ENCODE measurements around the gene TAPBP.
"Not testable (repeated sequence)": the region's sequence is repeated elsewhere in the genome, so short reads cannot be mapped to it uniquely, and the experiment has no call there.

The TAPBP gene

GRCh38 chr6:33272275-33273128, 41.4 kb downstream of the TAPBP start:
- Histone ChIP-seq H4K20me1 (peaks cover 35 to 49% (median 44%) of the 10 kb centered on the region in 11 experiments; a peak in 21 of 22 replicates), H3K4me1 (peaks cover 54 to 74% (median 61%) of the 10 kb centered on the region in 10 experiments), H3K36me3 (peaks cover 65 to 73% (median 68%) of the 10 kb centered on the region in 11 experiments), H3K9ac (peak overlapping the region; percentile 91 to 99 (median 95)), H3K27me3 (no peaks in the 10 kb centered on the region), H3K4me2 (peak overlapping the region; percentile 90 to 99 (median 97)), H3K4me3 (peak overlapping the region; percentile 74 to 92 (median 88)), H3K9me3 (replicated peaks in 1 of 11) (no peaks in the 10 kb centered on the region), H3K27ac (peak overlapping the region; percentile 92 to 99 (median 98); a peak in 21 of 22 replicates)
- no peak for TF ChIP-seq Cebpa-rat (IDR thresholded peaks at IDR 0.05)

GRCh38 chr6:33271468-33272274, 42.2 kb downstream of the TAPBP start, which contains the start of the genes RPS18 and VPS52:
RPS18 (plus strand) TSS chr6:33272075; CDS start chr6:33272120, 45 bp downstream.
VPS52 (minus strand) TSS chr6:33271876; CDS start chr6:33271675, 201 bp downstream.
- Histone ChIP-seq H3K36me3 (peaks cover 74 to 81% (median 76%) of the 10 kb centered on the region in 11 experiments), H3K4me3 (peak within 1 kb of the TSS; percentile 74 to 92 (median 88)), H3K27ac (peak within 1 kb of the TSS; percentile 92 to 99 (median 98)), H3K9ac (peak within 1 kb of the TSS; percentile 91 to 99 (median 95)), H3K4me2 (peak within 1 kb of the TSS; percentile 95 to 99 (median 97)), H3K4me1 (peaks cover 52 to 83% (median 57%) of the 10 kb centered on the region in 10 experiments), H4K20me1 (peaks cover 35 to 47% (median 42%) of the 10 kb centered on the region in 11 experiments; a peak in 21 of 22 replicates), H3K9me3 (replicated peaks in 1 of 11) (no peaks in the 10 kb centered on the region), H3K27me3 (no peaks in the 10 kb centered on the region)
- TF ChIP-seq Cebpa-rat (IDR thresholded peaks at IDR 0.05): no peak

GRCh38 chr6:33271117-33271467, 42.8 kb downstream of the TAPBP start:
- TF ChIP-seq Cebpa-rat (IDR thresholded peaks at IDR 0.05): no peak
- peaks cover 74 to 81% (median 77%) of the 10 kb centered on the region in 11 experiments for H3K36me3 ChIP-seq
- H3K27me3 ChIP-seq: no peaks in the 10 kb centered on the region
- peak overlapping the region; percentile 74 to 92 (median 88) for H3K4me3 ChIP-seq
- peak overlapping the region; percentile 74 to 96 (median 85) for H3K4me2 ChIP-seq
- no peaks in the 10 kb centered on the region for H3K9me3 ChIP-seq (replicated peaks in 1 of 11)
- peaks cover 46 to 77% (median 52%) of the 10 kb centered on the region in 10 experiments for H3K4me1 ChIP-seq
- peak overlapping the region; percentile 92 to 99 (median 98) for H3K27ac ChIP-seq
- peaks cover 34 to 41% (median 37%) of the 10 kb centered on the region in 11 experiments; a peak in 21 of 22 replicates for H4K20me1 ChIP-seq
- peak overlapping the region; percentile 91 to 99 (median 95) for H3K9ac ChIP-seq

- no peaks in the 10 kb centered on the region; a peak in 2 of 22 replicates for H4K20me1 ChIP-seq
- peaks cover 95 to 100% (median 99%) of the 10 kb centered on the region in 11 experiments for H3K36me3 ChIP-seq
- no peak overlapping the region for H3K9ac ChIP-seq
- TF ChIP-seq Cebpa-rat (IDR thresholded peaks at IDR 0.05): no peak
- H3K4me2 ChIP-seq: no peak overlapping the region
- no peak overlapping the region for H3K4me3 ChIP-seq
- H3K4me1 ChIP-seq: peaks cover 0 to 23% (median 0%) of the 10 kb centered on the region in 10 experiments; a peak in 7 of 20 replicates
- H3K27ac ChIP-seq: no peak overlapping the region
- H3K9me3 ChIP-seq (replicated peaks in 1 of 11): no peaks in the 10 kb centered on the region
- H3K27me3 ChIP-seq: no peaks in the 10 kb centered on the region
Observed at GRCh38 chr6:33264015-33264414, 49.9 kb downstream of the TAPBP start.

- H3K4me3 ChIP-seq; H3K27me3 ChIP-seq; H3K4me1 ChIP-seq; H3K9ac ChIP-seq; H4K20me1 ChIP-seq; H3K27ac ChIP-seq; H3K4me2 ChIP-seq; H3K9me3 ChIP-seq (replicated peaks in 1 of 11): not testable (repeated sequence)
- H3K36me3 ChIP-seq: peaks cover 94 to 100% (median 99%) of the 10 kb centered on the region in 11 experiments
Observed at GRCh38 chr6:33262490-33262889, 51.4 kb downstream of the TAPBP start.

- Histone ChIP-seq H3K4me1 (no peaks in the 10 kb centered on the region), H3K27ac (no peak overlapping the region), H3K4me2 (no peak overlapping the region), H3K36me3 (peaks cover 69 to 98% (median 88%) of the 10 kb centered on the region in 11 experiments), H3K4me3 (no peak overlapping the region), H3K27me3 (no peaks in the 10 kb centered on the region), H3K9me3 (replicated peaks in 1 of 11) (peaks cover 0 to 5% (median 0%) of the 10 kb centered on the region in 11 experiments; a peak in 3 of 22 replicates), H3K9ac (no peak overlapping the region), H4K20me1 (no peaks in the 10 kb centered on the region)
- TF ChIP-seq Cebpa-rat (IDR thresholded peaks at IDR 0.05): no peak
Observed at GRCh38 chr6:33259032-33259431, 54.8 kb downstream of the TAPBP start.

GRCh38 chr6:33254591-33254990, 59.3 kb downstream of the TAPBP start:
- Histone ChIP-seq H3K27me3 (no peaks in the 10 kb centered on the region), H3K27ac (no peak overlapping the region), H3K4me3 (no peak overlapping the region), H3K4me1 (peaks cover 14 to 42% (median 22%) of the 10 kb centered on the region in 10 experiments), H4K20me1 (no peaks in the 10 kb centered on the region), H3K4me2 (no peak overlapping the region), H3K9ac (peak overlapping the region in 1 of 11 experiments; percentile 33; a peak in 1 of 22 replicates), H3K9me3 (replicated peaks in 1 of 11) (peaks cover 0 to 5% (median 0%) of the 10 kb centered on the region in 11 experiments; a peak in 3 of 22 replicates), H3K36me3 (peaks cover 41 to 91% (median 60%) of the 10 kb centered on the region in 11 experiments)
- TF ChIP-seq Cebpa-rat (IDR thresholded peaks at IDR 0.05): no peak

- Histone ChIP-seq H3K27me3 (no peaks in the 10 kb centered on the region), H4K20me1 (no peaks in the 10 kb centered on the region), H3K4me2 (peak overlapping the region in 3 of 11 experiments; percentile 64 to 100 (median 100); a peak in 6 of 22 replicates), H3K4me1 (peaks cover 20 to 51% (median 31%) of the 10 kb centered on the region in 10 experiments), H3K9me3 (replicated peaks in 1 of 11) (peaks cover 0 to 4% (median 0%) of the 10 kb centered on the region in 11 experiments; a peak in 1 of 22 replicates), H3K4me3 (no peak overlapping the region), H3K9ac (peak overlapping the region in 1 of 11 experiments; percentile 4; a peak in 3 of 22 replicates), H3K36me3 (peaks cover 23 to 73% (median 42%) of the 10 kb centered on the region in 11 experiments), H3K27ac (peak overlapping the region in 2 of 11 experiments; percentile 1 to 25; a peak in 2 of 22 replicates)
- TF ChIP-seq Cebpa-rat (IDR thresholded peaks at IDR 0.05): no peak
Observed at GRCh38 chr6:33252759-33253158, 61.1 kb downstream of the TAPBP start.
